ENCODE measurements around the gene ZBTB20.
A peak's percentile ranks its signal among the peaks of the same experiment; 100 is the strongest.
"Not testable (repeated sequence)": the region's sequence is repeated elsewhere in the genome, so short reads cannot be mapped to it uniquely, and the experiment has no call there.

Gene ZBTB20

GRCh38 chr3:114680299-114680698 lies 466.8 kb downstream of the ZBTB20 start:
- DNase-seq = no peak

- not testable (repeated sequence) for DNase-seq
Measured at GRCh38 chr3:114679773-114680172, 467.3 kb downstream of the ZBTB20 start.

GRCh38 chr3:114675104-114675503 lies 472.0 kb downstream of the ZBTB20 start:
- no peak for DNase-seq

GRCh38 chr3:114674036-114674435 lies 473.1 kb downstream of the ZBTB20 start:
- no peak for DNase-seq

GRCh38 chr3:114673481-114673880 lies 473.6 kb downstream of the ZBTB20 start:
- DNase-seq = no peak

GRCh38 chr3:114672692-114673447 lies 474.2 kb downstream of the ZBTB20 start:
- no peak for DNase-seq

GRCh38 chr3:114671741-114672510 lies 475.2 kb downstream of the ZBTB20 start:
- no peak for DNase-seq

- no peak for DNase-seq
Measured at GRCh38 chr3:114669614-114670013, 477.5 kb downstream of the ZBTB20 start.

- DNase-seq = no peak
Measured at GRCh38 chr3:114668099-114668498, 479.0 kb downstream of the ZBTB20 start.

GRCh38 chr3:114666623-114667022 lies 480.5 kb downstream of the ZBTB20 start:
- DNase-seq = no peak

GRCh38 chr3:114664006-114664405 lies 483.1 kb downstream of the ZBTB20 start:
- DNase-seq = no peak

- DNase-seq = no peak
Measured at GRCh38 chr3:114660808-114661207, 486.3 kb downstream of the ZBTB20 start.

- peak in 1 of 51 donors; percentile 1 for DNase-seq
Measured at GRCh38 chr3:114660124-114660523, 487.0 kb downstream of the ZBTB20 start.

GRCh38 chr3:114659109-114660061 lies 487.7 kb downstream of the ZBTB20 start:
- no peak for DNase-seq

- DNase-seq = no peak
Measured at GRCh38 chr3:114651555-114651954, 495.5 kb downstream of the ZBTB20 start.

- DNase-seq = no peak
Measured at GRCh38 chr3:114650808-114651207, 496.3 kb downstream of the ZBTB20 start.

- no peak for DNase-seq
Measured at GRCh38 chr3:114649331-114649730, 497.8 kb downstream of the ZBTB20 start.

- no peak for DNase-seq
Measured at GRCh38 chr3:114646526-114646925, 500.6 kb downstream of the ZBTB20 start.

GRCh38 chr3:114645392-114645791 lies 501.7 kb downstream of the ZBTB20 start:
- no peak for DNase-seq

- DNase-seq = no peak
Measured at GRCh38 chr3:114644367-114644766, 502.7 kb downstream of the ZBTB20 start.

- DNase-seq = no peak
Measured at GRCh38 chr3:114642951-114643741, 503.9 kb downstream of the ZBTB20 start.

All from hypothalamus (tissue), 51 donors.